Measurements from ENCODE around the gene COL6A1. TPM values are rescaled to one million over a fixed set of nuclear protein-coding genes. Genes with fewer than 3 reads are reported as not detected.

The COL6A1 gene
- total and polyA plus RNA-seq, 4 donors = 16.9 to 82.0 (median 35.7) TPM

DNA sequence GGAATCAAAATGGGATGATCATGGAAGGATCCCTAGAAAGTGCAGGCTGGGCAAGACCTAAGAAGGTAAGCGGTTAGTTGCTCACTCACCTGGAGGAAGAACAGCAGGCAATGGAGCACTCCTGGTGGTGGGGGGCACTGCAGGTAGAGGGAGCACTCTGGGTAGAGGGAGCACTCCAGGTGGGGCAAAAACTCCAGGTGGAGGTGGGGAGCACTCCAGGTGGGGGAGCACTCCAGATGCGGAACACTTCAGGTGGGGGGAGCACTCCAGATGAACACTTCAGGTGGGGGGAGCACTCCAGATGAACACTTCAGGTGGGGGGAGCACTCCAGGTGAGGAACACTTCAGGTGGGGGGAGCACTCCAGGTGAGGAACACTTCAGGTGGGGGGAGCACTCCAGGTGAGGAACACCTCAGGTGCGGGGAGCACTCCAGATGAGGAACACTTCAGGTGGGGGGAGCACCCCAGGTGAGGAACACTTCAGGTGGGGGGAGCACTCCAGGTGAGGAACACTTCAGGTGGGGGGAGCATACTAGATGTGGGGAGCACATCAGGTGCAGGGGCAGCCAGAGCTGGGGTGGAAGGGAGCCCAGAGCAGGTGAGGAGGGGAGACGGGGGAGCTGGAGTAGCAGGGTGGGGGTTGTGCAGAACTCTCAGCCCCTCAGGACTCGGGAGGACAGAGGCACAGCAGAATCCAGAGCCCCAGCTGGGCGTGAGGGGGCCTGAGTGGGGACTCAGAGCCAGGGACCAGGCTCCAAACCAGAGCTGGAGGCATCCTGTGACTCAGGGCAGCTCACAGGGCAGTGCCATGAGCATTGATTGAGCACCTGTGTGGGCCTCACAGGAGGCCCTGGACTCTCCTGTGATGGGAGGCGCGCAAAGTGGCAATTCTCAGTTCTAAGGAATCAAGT is 37.7 kb upstream of the COL6A1 start (continued):
- TF ChIP-seq, protein P1, sequence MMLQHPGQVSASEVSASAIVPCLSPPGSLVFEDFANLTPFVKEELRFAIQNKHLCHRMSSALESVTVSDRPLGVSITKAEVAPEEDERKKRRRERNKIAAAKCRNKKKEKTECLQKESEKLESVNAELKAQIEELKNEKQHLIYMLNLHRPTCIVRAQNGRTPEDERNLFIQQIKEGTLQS (IDR thresholded peaks at IDR 0.05) = no peak
- no peak for TF ChIP-seq FOXA2 (IDR thresholded peaks at IDR 0.05)
- TF ChIP-seq, protein P2, sequence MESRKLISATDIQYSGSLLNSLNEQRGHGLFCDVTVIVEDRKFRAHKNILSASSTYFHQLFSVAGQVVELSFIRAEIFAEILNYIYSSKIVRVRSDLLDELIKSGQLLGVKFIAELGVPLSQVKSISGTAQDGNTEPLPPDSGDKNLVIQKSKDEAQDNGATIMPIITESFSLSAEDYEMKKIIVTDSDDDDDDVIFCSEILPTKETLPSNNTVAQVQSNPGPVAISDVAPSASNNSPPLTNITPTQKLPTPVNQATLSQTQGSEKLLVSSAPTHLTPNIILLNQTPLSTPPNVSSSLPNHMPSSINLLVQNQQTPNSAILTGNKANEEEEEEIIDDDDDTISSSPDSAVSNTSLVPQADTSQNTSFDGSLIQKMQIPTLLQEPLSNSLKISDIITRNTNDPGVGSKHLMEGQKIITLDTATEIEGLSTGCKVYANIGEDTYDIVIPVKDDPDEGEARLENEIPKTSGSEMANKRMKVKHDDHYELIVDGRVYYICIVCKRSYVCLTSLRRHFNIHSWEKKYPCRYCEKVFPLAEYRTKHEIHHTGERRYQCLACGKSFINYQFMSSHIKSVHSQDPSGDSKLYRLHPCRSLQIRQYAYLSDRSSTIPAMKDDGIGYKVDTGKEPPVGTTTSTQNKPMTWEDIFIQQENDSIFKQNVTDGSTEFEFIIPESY (IDR thresholded peaks at IDR 0.05) = no peak

DNA sequence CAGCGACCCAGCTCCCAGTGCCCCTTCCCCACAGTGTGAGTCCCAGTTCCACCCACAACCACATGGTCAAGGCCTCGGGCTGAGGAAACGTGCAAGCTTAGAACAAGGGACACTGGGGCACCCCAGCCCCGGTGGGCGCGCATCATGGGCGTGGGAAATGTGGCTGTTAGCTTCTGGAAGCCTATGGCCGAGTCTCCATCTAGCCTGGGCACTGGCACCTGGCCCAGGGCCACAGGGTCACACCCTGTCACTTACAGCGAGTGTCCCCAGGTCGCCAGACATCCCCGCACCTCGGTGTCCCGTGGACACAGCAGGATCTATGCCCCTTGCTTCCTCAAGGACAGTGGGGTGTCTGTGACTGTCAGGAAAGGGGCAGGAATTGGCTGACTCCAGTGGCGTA is 37.0 kb upstream of the COL6A1 start:
- 91% methylated on average over 14 of the region's 14 CpGs for WGBS
- no peak for DNase-seq (ENCODE audit: low spot score)
- Histone ChIP-seq H3K4me1 (ENCODE audit: control insufficient read depth in 4 of 4, insufficient read depth in 4 of 4, low read length in 3 of 4) (no peaks in the 10 kb centered on the region), H3K27ac (ENCODE audit: low read depth in 1 of 2, low read length in 2 of 2) (no peak overlapping the region), H3K36me3 (ENCODE audit: control insufficient read depth in 4 of 4, insufficient read depth in 3 of 4, low read depth in 1 of 4, low read length in 3 of 4) (no peaks in the 10 kb centered on the region), H3K9ac (ENCODE audit: low read depth in 1 of 2, low read length in 2 of 2) (no peak overlapping the region), H3K27me3 (ENCODE audit: control insufficient read depth in 4 of 4, insufficient read depth in 4 of 4, low read length in 3 of 4) (no peaks in the 10 kb centered on the region), H3K9me3 (ENCODE audit: control insufficient read depth in 4 of 4, low read length in 3 of 4) (no peaks in the 10 kb centered on the region), H3K4me3 (ENCODE audit: low read depth in 1 of 3, low read length in 3 of 3) (no peak overlapping the region)
- TF ChIP-seq, protein P2 (IDR thresholded peaks at IDR 0.05) = no peak
- TF ChIP-seq FOXA1 (IDR thresholded peaks at IDR 0.05) (no peak), HNF4G (IDR thresholded peaks at IDR 0.05) (no peak), GABPA (IDR thresholded peaks at IDR 0.05 in 1 of 2, conservative IDR thresholded peaks at IDR 0.05 in 1 of 2) (no peak), SP1 (IDR thresholded peaks at IDR 0.05) (no peak), EGR1 (IDR thresholded peaks at IDR 0.05; ENCODE audit: low read depth in 2 of 2) (no peak), RAD21 (IDR thresholded peaks at IDR 0.05) (no peak), FOXA2 (IDR thresholded peaks at IDR 0.05) (no peak), YY1 (IDR thresholded peaks at IDR 0.05) (no peak), JUND (IDR thresholded peaks at IDR 0.05) (no peak), HNF4A (conservative IDR thresholded peaks at IDR 0.05) (no peak), RXRA (IDR thresholded peaks at IDR 0.05) (no peak), NR2F2 (IDR thresholded peaks at IDR 0.05) (no peak), TAF1 (conservative IDR thresholded peaks at IDR 0.05) (no peak)
- TF ChIP-seq, protein P1 (IDR thresholded peaks at IDR 0.05) = no peak
- TF ChIP-seq, protein P3, sequence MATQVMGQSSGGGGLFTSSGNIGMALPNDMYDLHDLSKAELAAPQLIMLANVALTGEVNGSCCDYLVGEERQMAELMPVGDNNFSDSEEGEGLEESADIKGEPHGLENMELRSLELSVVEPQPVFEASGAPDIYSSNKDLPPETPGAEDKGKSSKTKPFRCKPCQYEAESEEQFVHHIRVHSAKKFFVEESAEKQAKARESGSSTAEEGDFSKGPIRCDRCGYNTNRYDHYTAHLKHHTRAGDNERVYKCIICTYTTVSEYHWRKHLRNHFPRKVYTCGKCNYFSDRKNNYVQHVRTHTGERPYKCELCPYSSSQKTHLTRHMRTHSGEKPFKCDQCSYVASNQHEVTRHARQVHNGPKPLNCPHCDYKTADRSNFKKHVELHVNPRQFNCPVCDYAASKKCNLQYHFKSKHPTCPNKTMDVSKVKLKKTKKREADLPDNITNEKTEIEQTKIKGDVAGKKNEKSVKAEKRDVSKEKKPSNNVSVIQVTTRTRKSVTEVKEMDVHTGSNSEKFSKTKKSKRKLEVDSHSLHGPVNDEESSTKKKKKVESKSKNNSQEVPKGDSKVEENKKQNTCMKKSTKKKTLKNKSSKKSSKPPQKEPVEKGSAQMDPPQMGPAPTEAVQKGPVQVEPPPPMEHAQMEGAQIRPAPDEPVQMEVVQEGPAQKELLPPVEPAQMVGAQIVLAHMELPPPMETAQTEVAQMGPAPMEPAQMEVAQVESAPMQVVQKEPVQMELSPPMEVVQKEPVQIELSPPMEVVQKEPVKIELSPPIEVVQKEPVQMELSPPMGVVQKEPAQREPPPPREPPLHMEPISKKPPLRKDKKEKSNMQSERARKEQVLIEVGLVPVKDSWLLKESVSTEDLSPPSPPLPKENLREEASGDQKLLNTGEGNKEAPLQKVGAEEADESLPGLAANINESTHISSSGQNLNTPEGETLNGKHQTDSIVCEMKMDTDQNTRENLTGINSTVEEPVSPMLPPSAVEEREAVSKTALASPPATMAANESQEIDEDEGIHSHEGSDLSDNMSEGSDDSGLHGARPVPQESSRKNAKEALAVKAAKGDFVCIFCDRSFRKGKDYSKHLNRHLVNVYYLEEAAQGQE (IDR thresholded peaks at IDR 0.05) = no peak
- TF ChIP-seq, protein P4, sequence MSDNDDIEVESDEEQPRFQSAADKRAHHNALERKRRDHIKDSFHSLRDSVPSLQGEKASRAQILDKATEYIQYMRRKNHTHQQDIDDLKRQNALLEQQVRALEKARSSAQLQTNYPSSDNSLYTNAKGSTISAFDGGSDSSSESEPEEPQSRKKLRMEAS (IDR thresholded peaks at IDR 0.05) = no peak
- TF ChIP-seq, protein P5, sequence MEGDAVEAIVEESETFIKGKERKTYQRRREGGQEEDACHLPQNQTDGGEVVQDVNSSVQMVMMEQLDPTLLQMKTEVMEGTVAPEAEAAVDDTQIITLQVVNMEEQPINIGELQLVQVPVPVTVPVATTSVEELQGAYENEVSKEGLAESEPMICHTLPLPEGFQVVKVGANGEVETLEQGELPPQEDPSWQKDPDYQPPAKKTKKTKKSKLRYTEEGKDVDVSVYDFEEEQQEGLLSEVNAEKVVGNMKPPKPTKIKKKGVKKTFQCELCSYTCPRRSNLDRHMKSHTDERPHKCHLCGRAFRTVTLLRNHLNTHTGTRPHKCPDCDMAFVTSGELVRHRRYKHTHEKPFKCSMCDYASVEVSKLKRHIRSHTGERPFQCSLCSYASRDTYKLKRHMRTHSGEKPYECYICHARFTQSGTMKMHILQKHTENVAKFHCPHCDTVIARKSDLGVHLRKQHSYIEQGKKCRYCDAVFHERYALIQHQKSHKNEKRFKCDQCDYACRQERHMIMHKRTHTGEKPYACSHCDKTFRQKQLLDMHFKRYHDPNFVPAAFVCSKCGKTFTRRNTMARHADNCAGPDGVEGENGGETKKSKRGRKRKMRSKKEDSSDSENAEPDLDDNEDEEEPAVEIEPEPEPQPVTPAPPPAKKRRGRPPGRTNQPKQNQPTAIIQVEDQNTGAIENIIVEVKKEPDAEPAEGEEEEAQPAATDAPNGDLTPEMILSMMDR (IDR thresholded peaks at IDR 0.05; ENCODE audit: low read depth, low read length, missing input control) = no peak
